ENCODE results near the gene NYNRIN. TPM values are rescaled to one million over a fixed set of nuclear protein-coding genes. Genes with fewer than 3 reads are reported as not detected.

Gene NYNRIN
- total RNA-seq, 1 donor from 2014 or later: 15.5 TPM

DNA sequence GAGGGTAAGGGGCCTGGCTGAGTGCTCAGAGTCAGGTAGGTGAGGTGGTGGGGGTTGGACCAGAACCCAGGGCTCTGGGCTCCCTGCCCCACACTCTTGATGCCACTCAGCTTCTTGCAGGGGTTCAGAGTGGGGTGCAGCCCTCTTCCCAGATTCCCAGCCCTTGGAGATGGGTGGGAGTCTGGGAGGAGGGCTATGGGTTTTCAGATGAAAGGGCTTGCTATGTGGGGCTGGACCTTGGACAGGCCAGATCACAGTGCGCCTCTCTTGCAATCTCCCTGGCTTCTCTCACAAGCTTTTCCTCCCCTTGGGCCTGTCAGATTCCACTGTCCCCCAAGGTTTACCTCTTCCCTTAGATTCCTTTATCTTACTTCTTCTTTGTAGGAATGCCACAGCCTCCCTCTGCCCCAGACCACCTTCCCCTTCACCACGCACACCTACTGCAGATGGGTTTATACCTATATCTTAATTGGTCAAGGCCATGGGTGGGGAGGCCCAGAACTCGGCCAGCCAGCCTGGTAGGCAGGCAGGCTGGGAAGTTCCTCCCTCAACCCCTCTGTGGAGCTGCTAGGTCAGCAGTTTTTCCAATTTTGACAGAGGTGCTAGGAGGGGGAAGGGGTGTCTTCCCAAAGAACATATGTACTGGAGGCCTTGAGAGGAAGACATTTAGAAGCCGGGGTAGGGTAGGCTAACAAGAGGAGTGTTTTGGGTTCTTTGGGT lies 1.4 kb downstream of the NYNRIN start:
- peaks cover 4% of the 10 kb centered on the region for H3K27me3 Mint-ChIP-seq (ENCODE audit: insufficient read depth, low read depth)
- H3K36me3 Mint-ChIP-seq: no peaks in the 10 kb centered on the region
- TF ChIP-seq EZH2phosphoT487 (IDR thresholded peaks at IDR 0.05) (no peak), EZH2 (IDR thresholded peaks at IDR 0.05) (no peak)
- TF ChIP-seq, protein P1, sequence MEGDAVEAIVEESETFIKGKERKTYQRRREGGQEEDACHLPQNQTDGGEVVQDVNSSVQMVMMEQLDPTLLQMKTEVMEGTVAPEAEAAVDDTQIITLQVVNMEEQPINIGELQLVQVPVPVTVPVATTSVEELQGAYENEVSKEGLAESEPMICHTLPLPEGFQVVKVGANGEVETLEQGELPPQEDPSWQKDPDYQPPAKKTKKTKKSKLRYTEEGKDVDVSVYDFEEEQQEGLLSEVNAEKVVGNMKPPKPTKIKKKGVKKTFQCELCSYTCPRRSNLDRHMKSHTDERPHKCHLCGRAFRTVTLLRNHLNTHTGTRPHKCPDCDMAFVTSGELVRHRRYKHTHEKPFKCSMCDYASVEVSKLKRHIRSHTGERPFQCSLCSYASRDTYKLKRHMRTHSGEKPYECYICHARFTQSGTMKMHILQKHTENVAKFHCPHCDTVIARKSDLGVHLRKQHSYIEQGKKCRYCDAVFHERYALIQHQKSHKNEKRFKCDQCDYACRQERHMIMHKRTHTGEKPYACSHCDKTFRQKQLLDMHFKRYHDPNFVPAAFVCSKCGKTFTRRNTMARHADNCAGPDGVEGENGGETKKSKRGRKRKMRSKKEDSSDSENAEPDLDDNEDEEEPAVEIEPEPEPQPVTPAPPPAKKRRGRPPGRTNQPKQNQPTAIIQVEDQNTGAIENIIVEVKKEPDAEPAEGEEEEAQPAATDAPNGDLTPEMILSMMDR (IDR thresholded peaks at IDR 0.05): no peak
- no peaks in the 10 kb centered on the region for H3K36me3 ChIP-seq
- H3K9ac ChIP-seq: no peak overlapping the region
- no peak overlapping the region for H2AFZ ChIP-seq (replicated peaks)
- H3K4me1 Mint-ChIP-seq: peaks cover 39% of the 10 kb centered on the region
- H3K27ac Mint-ChIP-seq: no peak overlapping the region
- DNase-seq (ENCODE audit: low spot score): no peak
- no peaks in the 10 kb centered on the region for H4K20me1 ChIP-seq (ENCODE audit: low read depth)
- H3K9me3 Mint-ChIP-seq: no peaks in the 10 kb centered on the region
- H3K27me3 ChIP-seq: no peaks in the 10 kb centered on the region
- peak overlapping the region; percentile 58 for H3K4me3 ChIP-seq
- peaks cover 54% of the 10 kb centered on the region for H3K4me1 ChIP-seq
- H3K27ac ChIP-seq: no peak overlapping the region
- H3K9me3 ChIP-seq (ENCODE audit: low read depth): no peaks in the 10 kb centered on the region
- peaks cover 9% of the 10 kb centered on the region for H3F3A ChIP-seq (ENCODE audit: low read depth)
- peaks cover 30% of the 10 kb centered on the region for H3K79me2 ChIP-seq (ENCODE audit: low read depth)
- peak overlapping the region; percentile 88 for H3K4me3 Mint-ChIP-seq
- H3K4me2 ChIP-seq: peak overlapping the region; percentile 83

DNA sequence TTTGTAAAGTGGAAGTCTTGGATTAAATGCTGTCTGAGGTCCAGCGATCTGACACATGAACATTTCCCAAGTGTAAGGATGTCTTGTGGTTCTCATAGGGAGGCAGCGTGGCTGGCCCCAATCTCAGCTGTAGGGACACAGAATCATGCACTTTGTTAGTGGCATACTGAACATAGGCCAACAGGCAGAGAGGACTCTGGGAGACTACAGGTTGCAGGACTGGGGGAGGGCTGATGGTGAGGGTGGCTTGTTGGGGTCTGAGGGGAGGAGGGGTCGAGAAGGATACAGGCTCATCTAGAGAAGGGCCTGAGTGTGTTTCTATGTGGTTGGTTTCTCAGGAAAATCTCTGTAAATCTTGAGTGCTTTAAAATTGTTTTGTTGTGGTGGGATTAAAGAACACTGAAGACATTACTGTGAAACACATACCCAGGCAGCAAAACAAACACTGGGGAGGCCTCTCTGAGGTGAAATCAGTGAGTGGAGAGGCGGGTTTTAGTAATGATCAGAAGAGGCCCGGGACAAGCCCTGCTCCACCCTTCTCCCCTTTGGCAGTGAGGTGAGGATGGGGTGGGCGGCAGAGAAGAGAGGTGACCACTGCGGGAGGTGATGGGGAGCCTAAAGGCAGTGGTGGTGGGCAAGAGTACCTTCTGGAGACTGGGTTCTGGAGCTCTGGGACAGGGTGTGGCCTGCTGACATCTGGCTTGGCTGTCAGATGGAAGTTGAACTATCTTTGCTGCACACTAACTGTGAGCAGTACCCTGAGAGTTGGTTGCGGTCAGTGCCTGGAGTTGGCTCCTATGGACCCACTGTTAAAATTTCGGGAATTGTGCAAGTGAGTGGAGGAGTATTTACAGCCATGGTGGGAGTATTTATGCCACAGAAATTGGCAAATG lies 3.3 kb downstream of the NYNRIN start:
- Mint-ChIP-seq H3K9me3 (peaks cover 3% of the 10 kb centered on the region), H3K4me1 (peaks cover 39% of the 10 kb centered on the region), H3K27me3 (ENCODE audit: insufficient read depth, low read depth) (peaks cover 6% of the 10 kb centered on the region), H3K27ac (peak overlapping the region; percentile 5), H3K36me3 (no peaks in the 10 kb centered on the region), H3K4me3 (peak overlapping the region; percentile 55)
- Histone ChIP-seq H3K9ac (no peak overlapping the region), H3K79me2 (ENCODE audit: low read depth) (peaks cover 34% of the 10 kb centered on the region), H3K36me3 (no peaks in the 10 kb centered on the region), H3K27me3 (no peaks in the 10 kb centered on the region), H3K4me1 (peaks cover 54% of the 10 kb centered on the region), H4K20me1 (ENCODE audit: low read depth) (no peaks in the 10 kb centered on the region), H2AFZ (replicated peaks) (no peak overlapping the region), H3K4me2 (peak overlapping the region; percentile 83), H3K27ac (no peak overlapping the region), H3K9me3 (ENCODE audit: low read depth) (no peaks in the 10 kb centered on the region), H3K4me3 (no peak overlapping the region), H3F3A (ENCODE audit: low read depth) (peaks cover 9% of the 10 kb centered on the region)
- DNase-seq (ENCODE audit: low spot score): no peak
- TF ChIP-seq EZH2 (IDR thresholded peaks at IDR 0.05) (no peak), EZH2phosphoT487 (IDR thresholded peaks at IDR 0.05) (no peak)
- TF ChIP-seq, protein P1 (IDR thresholded peaks at IDR 0.05): no peak

- Histone ChIP-seq H4K20me1 (ENCODE audit: low read depth) (no peaks in the 10 kb centered on the region), H3K27ac (no peak overlapping the region), H3K27me3 (no peaks in the 10 kb centered on the region), H3K4me2 (peak overlapping the region; percentile 57), H3F3A (ENCODE audit: low read depth) (peaks cover 2% of the 10 kb centered on the region), H3K79me2 (ENCODE audit: low read depth) (peaks cover 34% of the 10 kb centered on the region), H3K4me1 (peaks cover 47% of the 10 kb centered on the region), H3K36me3 (no peaks in the 10 kb centered on the region), H3K4me3 (no peak overlapping the region), H2AFZ (replicated peaks) (no peak overlapping the region), H3K9ac (no peak overlapping the region), H3K9me3 (ENCODE audit: low read depth) (no peaks in the 10 kb centered on the region)
- Mint-ChIP-seq H3K36me3 (no peaks in the 10 kb centered on the region), H3K4me3 (no peak overlapping the region), H3K4me1 (peaks cover 32% of the 10 kb centered on the region), H3K9me3 (peaks cover 3% of the 10 kb centered on the region), H3K27ac (no peak overlapping the region), H3K27me3 (ENCODE audit: insufficient read depth, low read depth) (peaks cover 4% of the 10 kb centered on the region)
- TF ChIP-seq, protein P1 (IDR thresholded peaks at IDR 0.05): no peak
- no peak for TF ChIP-seq EZH2phosphoT487 (IDR thresholded peaks at IDR 0.05)
- TF ChIP-seq EZH2 (IDR thresholded peaks at IDR 0.05): no peak
- no peak for DNase-seq (ENCODE audit: low spot score)
These were observed 4.6 kb downstream of the NYNRIN start for GRCh38 chr14:24403294-24403998.
